Measurements from ENCODE around the gene LRP5. TPM values are rescaled to one million over a fixed set of nuclear protein-coding genes. Genes with fewer than 3 reads are reported as not detected.
A peak's percentile ranks its signal among the peaks of the same experiment; 100 is the strongest.

Gene LRP5
- total and polyA plus RNA-seq, 9 of the 15 experiments (the other 6 are each of a cell fraction or from before 2014, with no cell fraction given): 0.48 to 44.2 (median 13.5) TPM

- Histone ChIP-seq H3K36me3 (ENCODE audit: control insufficient read depth, insufficient read depth, low read length) (peaks cover 67% of the 10 kb centered on the region; the same call in 2 of the 3 replicates), H3K4me1 (replicated peaks in 1 of 2; ENCODE audit: control insufficient read depth in 2 of 2, insufficient read depth in 2 of 2, low read length in 2 of 2) (peaks cover 6 to 10% of the 10 kb centered on the region in 2 experiments; a peak in 3 of 5 replicates), H3K27ac (ENCODE audit: extremely low read depth, low read depth, low read length) (no peak overlapping the region), H4K20me1 (replicated peaks; ENCODE audit: control insufficient read depth, insufficient read depth, low read length) (no peaks in the 10 kb centered on the region), H3K4me3 (no peak overlapping the region), H3K27me3 (ENCODE audit: control insufficient read depth in 2 of 2, insufficient read depth in 2 of 2, low read length in 2 of 2) (no peaks in the 10 kb centered on the region), H3K9me1 (ENCODE audit: control insufficient read depth, insufficient read depth, low read length) (peaks cover 5% of the 10 kb centered on the region), H3K4me2 (ENCODE audit: insufficient read depth, low read length) (no peak overlapping the region), H3K9me3 (replicated peaks; ENCODE audit: control insufficient read depth, insufficient read depth, low read depth, low read length) (no peaks in the 10 kb centered on the region; the same call in 1 of the 2 replicates), H3K79me2 (ENCODE audit: control insufficient read depth, insufficient read depth, low read length) (no peaks in the 10 kb centered on the region), H3K9ac (ENCODE audit: insufficient read depth in 1 of 2, low read depth in 2 of 2, low read length in 2 of 2) (peak overlapping the region in 1 of 2 experiments; percentile 9; a peak in 1 of 4 replicates), H2AFZ (ENCODE audit: low read depth, low read length) (no peak overlapping the region)
- no TSS peak for BruUV-seq (replicated peaks)
- in situ Hi-C loops (cut with MboI): no loop called here
- DNase-seq (ENCODE audit: extremely low read depth in 1 of 4, low spot score in 3 of 4) (no peak), FAIRE-seq (no peak), ATAC-seq (no peak)
- ChIA-PET CTCF (ENCODE audit: low intra/inter-chr PET ratio) (no interaction called here), POLR2A (interaction anchor here (0.7 kb wide), 2 partner anchors 14 to 215 kb away, joined by 3 read pairs; no protein-coding TSS in a partner anchor)
- WGBS (ENCODE audit: insufficient coverage, low coverage, missing lambda C conversion rate): 92% methylated on average over 13 of the region's 21 CpGs
- intact Hi-C loops (cut with micrococcal nuclease): no loop called here
- no peak for TF ChIP-seq CBFA2T2 (conservative IDR thresholded peaks at IDR 0.05)
- TF ChIP-seq ZC3H11A (IDR thresholded peaks at IDR 0.05; ENCODE audit: low read depth, low read length): no peak
- TF ChIP-seq ELK3 (CRISPR knock-in tag; IDR thresholded peaks at IDR 0.05): no peak
- TF ChIP-seq POLR2AphosphoS5 (IDR thresholded peaks at IDR 0.05; ENCODE audit: control insufficient read depth, insufficient read depth, low read depth, low read length): no peak
- TF ChIP-seq, protein P1, sequence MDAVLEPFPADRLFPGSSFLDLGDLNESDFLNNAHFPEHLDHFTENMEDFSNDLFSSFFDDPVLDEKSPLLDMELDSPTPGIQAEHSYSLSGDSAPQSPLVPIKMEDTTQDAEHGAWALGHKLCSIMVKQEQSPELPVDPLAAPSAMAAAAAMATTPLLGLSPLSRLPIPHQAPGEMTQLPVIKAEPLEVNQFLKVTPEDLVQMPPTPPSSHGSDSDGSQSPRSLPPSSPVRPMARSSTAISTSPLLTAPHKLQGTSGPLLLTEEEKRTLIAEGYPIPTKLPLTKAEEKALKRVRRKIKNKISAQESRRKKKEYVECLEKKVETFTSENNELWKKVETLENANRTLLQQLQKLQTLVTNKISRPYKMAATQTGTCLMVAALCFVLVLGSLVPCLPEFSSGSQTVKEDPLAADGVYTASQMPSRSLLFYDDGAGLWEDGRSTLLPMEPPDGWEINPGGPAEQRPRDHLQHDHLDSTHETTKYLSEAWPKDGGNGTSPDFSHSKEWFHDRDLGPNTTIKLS (IDR thresholded peaks at IDR 0.05; ENCODE audit: borderline replicate concordance, low read depth): no peak
- TF ChIP-seq YBX1 (IDR thresholded peaks at IDR 0.05): no peak
These were observed 113.5 kb downstream of the LRP5 start for GRCh38 chr11:68425866-68426380.

Data from K562 (cell line).